Neural progenitor cell (in vitro differentiated cells): ENCODE measurements around the gene MSH2. TPM values are rescaled to one million over a fixed set of nuclear protein-coding genes. Genes with fewer than 3 reads are reported as not detected.
"Not testable (repeated sequence)": the region's sequence is repeated elsewhere in the genome, so short reads cannot be mapped to it uniquely, and the experiment has no call there.

Source experiments
- DNase-seq: peaks from one replicate; pipeline ENCODE4 v3.0.0-alpha.2; 2016; ENCODE audit warnings: low spot score
- H2AFZ ChIP-seq: fragments of 200-600 bp; sonication (generic); replicated peaks from 2 replicates; pipeline ENCODE4 v1.6.1; 2016; ENCODE audit warnings: antibody characterized with exemption
- H3F3A ChIP-seq: fragments of 200-600 bp; sonication (generic); 2 replicates; pipeline ENCODE4 v1.6.1; 2016; ENCODE audit warnings: antibody characterized with exemption, low read depth
- H3K27ac ChIP-seq: fragments of 200-600 bp; sonication (generic); 2 replicates; pipeline ENCODE4 v1.5.1; 2016; ENCODE audit warnings: mild to moderate bottlenecking
- H3K27me3 ChIP-seq: fragments of 200-600 bp; sonication (generic); 2 replicates; pipeline ENCODE4 v1.6.1; 2016; ENCODE audit warnings: mild to moderate bottlenecking, moderate library complexity
- H3K36me3 ChIP-seq: fragments of 200-600 bp; sonication (generic); 2 replicates; pipeline ENCODE4 v1.5.1; 2016
- H3K4me1 ChIP-seq: fragments of 200-600 bp; sonication (generic); 2 replicates; pipeline ENCODE4 v1.6.1; 2016; ENCODE audit warnings: mixed run types
- H3K4me2 ChIP-seq: fragments of 200-600 bp; sonication (generic); 2 replicates; pipeline ENCODE4 v1.6.1; 2016
- H3K4me3 ChIP-seq: fragments of 200-600 bp; sonication (generic); 2 replicates; pipeline ENCODE4 v1.5.1; 2016
- H3K79me2 ChIP-seq: fragments of 200-600 bp; sonication (generic); 2 replicates; pipeline ENCODE4 v1.6.1; 2016; ENCODE audit warnings: low read depth
- H3K9ac ChIP-seq: fragments of 200-600 bp; sonication (generic); 2 replicates; pipeline ENCODE4 v1.6.1; 2016
- H3K9me3 ChIP-seq: fragments of 200-600 bp; sonication (generic); 2 replicates; pipeline ENCODE4 v1.5.1; 2016; ENCODE audit warnings: low read depth
- H4K20me1 ChIP-seq: fragments of 200-600 bp; sonication (generic); 2 replicates; pipeline ENCODE4 v1.6.1; 2016; ENCODE audit warnings: low read depth
- H3K27ac Mint-ChIP-seq: 3 replicates; pipeline ENCODE4 v1.8.0; 2021; ENCODE audit warnings: mixed read lengths
- H3K27me3 Mint-ChIP-seq: 2 replicates; pipeline ENCODE4 v1.8.0; 2022; ENCODE audit warnings: low read depth, mild to moderate bottlenecking, inconsistent platforms, moderate library complexity, mixed read lengths; ENCODE audit not compliant: insufficient read depth
- H3K36me3 Mint-ChIP-seq: 3 replicates; pipeline ENCODE4 v1.8.0; 2021; ENCODE audit warnings: mixed read lengths
- H3K4me1 Mint-ChIP-seq: 3 replicates; pipeline ENCODE4 v1.8.0; 2021; ENCODE audit warnings: mixed read lengths
- H3K4me3 Mint-ChIP-seq: 3 replicates; pipeline ENCODE4 v1.8.0; 2021; ENCODE audit warnings: mild to moderate bottlenecking, moderate library complexity, mixed read lengths
- H3K9me3 Mint-ChIP-seq: 3 replicates; pipeline ENCODE4 v1.8.0; 2020; ENCODE audit warnings: mixed read lengths
- CTCF ChIP-seq: fragments of 200-600 bp; sonication (generic); IDR thresholded peaks from 2 replicates; pipeline ENCODE4 v1.5.1; 2017; ENCODE audit warnings: antibody characterized with exemption, mild to moderate bottlenecking
- EZH2 ChIP-seq: fragments of 200-600 bp; sonication (generic); IDR thresholded peaks from 2 replicates; pipeline ENCODE4 v1.6.1; 2017; ENCODE audit warnings: antibody characterized with exemption, mild to moderate bottlenecking, moderate library complexity
- EZH2phosphoT487 ChIP-seq: fragments of 200-600 bp; sonication (generic); IDR thresholded peaks from 2 replicates; pipeline ENCODE4 v1.6.1; 2017; ENCODE audit warnings: antibody characterized with exemption
- total RNA-seq: library from RNA; depleted of rRNA; stranded (reverse); fragments of >200 nt; gene quantifications from 2 replicates; pipeline ENCODE4 v1.2.3, GENCODE V29; 2015; ENCODE audit warnings: low replicate concordance

Gene MSH2
- total RNA-seq, 1 donor from 2014 or later, result 134 TPM

GRCh38 chr2:47452761-47453160 is 49.8 kb downstream of the MSH2 start:
- H3K27ac Mint-ChIP-seq, result no peak overlapping the region

GRCh38 chr2:47454818-47455217 is 51.9 kb downstream of the MSH2 start:
- not testable (repeated sequence) for H3K27me3 Mint-ChIP-seq, H3F3A ChIP-seq, H3K36me3 ChIP-seq, H3K4me2 ChIP-seq, H3K79me2 ChIP-seq, H3K4me1 Mint-ChIP-seq, H3K4me1 ChIP-seq, H3K27me3 ChIP-seq, H3K9me3 ChIP-seq, H4K20me1 ChIP-seq, H3K27ac Mint-ChIP-seq, H3K27ac ChIP-seq, H3K9me3 Mint-ChIP-seq, H3K4me3 Mint-ChIP-seq, H3K9ac ChIP-seq, H3K4me3 ChIP-seq, DNase-seq, H2AFZ ChIP-seq
- H3K36me3 Mint-ChIP-seq, result peaks cover 44% of the 10 kb centered on the region

More at GRCh38 chr2:47452761-47453160, 49.8 kb downstream of the MSH2 start:
- Histone ChIP-seq H3K27ac (no peak overlapping the region), H3K4me1 (no peaks in the 10 kb centered on the region), H3K79me2 (no peaks in the 10 kb centered on the region), H3K4me3 (no peak overlapping the region), H3K9ac (no peak overlapping the region), H3K4me2 (no peak overlapping the region), H4K20me1 (no peaks in the 10 kb centered on the region), H3K9me3 (no peaks in the 10 kb centered on the region), H3K27me3 (no peaks in the 10 kb centered on the region), H3F3A (no peaks in the 10 kb centered on the region), H2AFZ (no peak overlapping the region), H3K36me3 (no peaks in the 10 kb centered on the region)
- Mint-ChIP-seq H3K4me3 (no peak overlapping the region), H3K4me1 (no peaks in the 10 kb centered on the region), H3K27me3 (no peaks in the 10 kb centered on the region), H3K36me3 (peaks cover 47% of the 10 kb centered on the region), H3K9me3 (no peaks in the 10 kb centered on the region)
- TF ChIP-seq EZH2 (no peak), CTCF (no peak), EZH2phosphoT487 (no peak)
- DNase-seq, result no peak

GRCh38 chr2:47455411-47455810 is 52.5 kb downstream of the MSH2 start:
- Histone ChIP-seq H3K36me3 (no peaks in the 10 kb centered on the region), H3F3A (no peaks in the 10 kb centered on the region), H4K20me1 (no peaks in the 10 kb centered on the region), H3K4me3 (no peak overlapping the region), H3K4me1 (no peaks in the 10 kb centered on the region), H3K27me3 (no peaks in the 10 kb centered on the region), H3K9ac (no peak overlapping the region), H3K27ac (no peak overlapping the region), H3K79me2 (no peaks in the 10 kb centered on the region), H2AFZ (no peak overlapping the region), H3K9me3 (no peaks in the 10 kb centered on the region), H3K4me2 (no peak overlapping the region)
- H3K4me1 Mint-ChIP-seq, result no peaks in the 10 kb centered on the region
- TF ChIP-seq EZH2, result no peak
- no peak for TF ChIP-seq EZH2phosphoT487
- TF ChIP-seq CTCF, result no peak
- no peaks in the 10 kb centered on the region for H3K27me3 Mint-ChIP-seq
- H3K4me3 Mint-ChIP-seq, result no peak overlapping the region
- H3K9me3 Mint-ChIP-seq, result no peaks in the 10 kb centered on the region
- peaks cover 44% of the 10 kb centered on the region for H3K36me3 Mint-ChIP-seq
- DNase-seq, result no peak
- no peak overlapping the region for H3K27ac Mint-ChIP-seq

GRCh38 chr2:47456851-47457250 is 53.9 kb downstream of the MSH2 start:
- Mint-ChIP-seq H3K36me3 (peaks cover 36% of the 10 kb centered on the region), H3K4me3 (no peak overlapping the region), H3K4me1 (no peaks in the 10 kb centered on the region), H3K27me3 (no peaks in the 10 kb centered on the region), H3K27ac (no peak overlapping the region), H3K9me3 (no peaks in the 10 kb centered on the region)
- TF ChIP-seq CTCF, result no peak
- no peak overlapping the region for H3K9ac ChIP-seq
- H3F3A ChIP-seq, result no peaks in the 10 kb centered on the region
- no peak overlapping the region for H3K27ac ChIP-seq
- no peak overlapping the region for H3K4me3 ChIP-seq
- no peak overlapping the region for H2AFZ ChIP-seq
- H4K20me1 ChIP-seq, result no peaks in the 10 kb centered on the region
- H3K4me1 ChIP-seq, result no peaks in the 10 kb centered on the region
- no peaks in the 10 kb centered on the region for H3K79me2 ChIP-seq
- no peak overlapping the region for H3K4me2 ChIP-seq
- no peaks in the 10 kb centered on the region for H3K27me3 ChIP-seq
- no peaks in the 10 kb centered on the region for H3K9me3 ChIP-seq
- H3K36me3 ChIP-seq, result peaks cover 3% of the 10 kb centered on the region
- DNase-seq, result no peak
